ENCODE results near the gene PTCD1.
"Not testable (repeated sequence)": the region's sequence is repeated elsewhere in the genome, so short reads cannot be mapped to it uniquely, and the experiment has no call there.

The PTCD1 gene

DNA sequence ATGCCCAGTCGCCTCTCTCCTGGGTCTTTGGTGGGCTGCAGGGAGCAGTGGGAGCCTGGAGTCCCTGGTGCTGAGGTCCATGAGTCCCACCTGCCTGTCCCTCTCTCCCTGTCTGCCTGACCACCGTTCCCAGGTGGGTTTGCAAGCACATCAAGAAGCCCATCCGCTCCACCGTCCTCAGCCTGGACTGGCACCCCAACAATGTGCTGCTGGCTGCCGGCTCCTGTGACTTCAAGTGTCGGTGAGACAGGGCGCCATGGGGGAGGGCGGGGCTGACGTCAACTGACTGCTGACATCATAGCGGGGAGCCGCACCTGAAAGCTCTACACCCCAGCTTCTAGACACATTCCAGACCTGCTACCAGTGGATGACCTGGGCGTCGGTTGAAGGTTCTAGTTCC is 48.8 kb downstream of the PTCD1 start:
- intact Hi-C loops (cut with DNase I; ENCODE audit: low total_unique reads): no loop called here

DNA sequence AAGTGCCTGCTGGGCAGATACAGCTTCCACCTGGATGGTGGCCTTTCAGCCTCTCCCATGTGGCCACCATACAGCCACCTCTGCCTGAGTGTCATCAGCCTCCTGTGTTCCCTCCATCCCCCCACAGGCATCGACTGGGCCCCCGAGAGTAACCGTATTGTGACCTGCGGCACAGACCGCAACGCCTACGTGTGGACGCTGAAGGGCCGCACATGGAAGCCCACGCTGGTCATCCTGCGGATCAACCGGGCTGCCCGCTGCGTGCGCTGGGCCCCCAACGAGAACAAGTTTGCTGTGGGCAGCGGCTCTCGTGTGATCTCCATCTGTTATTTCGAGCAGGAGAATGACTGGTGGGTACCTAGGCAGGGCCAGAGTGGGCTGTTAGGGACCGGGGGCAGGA is 50.7 kb downstream of the PTCD1 start:
- Histone ChIP-seq H3K4me3 (no peak overlapping the region), H3K27ac (no peak overlapping the region), H3K9me3 (no peaks in the 10 kb centered on the region), H3K4me1 (peaks cover 0 to 9% (median 8%) of the 10 kb centered on the region in 4 donors), H3K27me3 (no peaks in the 10 kb centered on the region), H3K36me3 (peaks cover 35 to 67% (median 54%) of the 10 kb centered on the region in 3 donors)
- no peak for DNase-seq
- intact Hi-C loops (cut with DNase I; ENCODE audit: low total_unique reads): no loop called here
- TF ChIP-seq, protein P1, sequence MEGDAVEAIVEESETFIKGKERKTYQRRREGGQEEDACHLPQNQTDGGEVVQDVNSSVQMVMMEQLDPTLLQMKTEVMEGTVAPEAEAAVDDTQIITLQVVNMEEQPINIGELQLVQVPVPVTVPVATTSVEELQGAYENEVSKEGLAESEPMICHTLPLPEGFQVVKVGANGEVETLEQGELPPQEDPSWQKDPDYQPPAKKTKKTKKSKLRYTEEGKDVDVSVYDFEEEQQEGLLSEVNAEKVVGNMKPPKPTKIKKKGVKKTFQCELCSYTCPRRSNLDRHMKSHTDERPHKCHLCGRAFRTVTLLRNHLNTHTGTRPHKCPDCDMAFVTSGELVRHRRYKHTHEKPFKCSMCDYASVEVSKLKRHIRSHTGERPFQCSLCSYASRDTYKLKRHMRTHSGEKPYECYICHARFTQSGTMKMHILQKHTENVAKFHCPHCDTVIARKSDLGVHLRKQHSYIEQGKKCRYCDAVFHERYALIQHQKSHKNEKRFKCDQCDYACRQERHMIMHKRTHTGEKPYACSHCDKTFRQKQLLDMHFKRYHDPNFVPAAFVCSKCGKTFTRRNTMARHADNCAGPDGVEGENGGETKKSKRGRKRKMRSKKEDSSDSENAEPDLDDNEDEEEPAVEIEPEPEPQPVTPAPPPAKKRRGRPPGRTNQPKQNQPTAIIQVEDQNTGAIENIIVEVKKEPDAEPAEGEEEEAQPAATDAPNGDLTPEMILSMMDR (IDR thresholded peaks at IDR 0.05): no peak

More for the DNA sequence above, 48.8 kb downstream of the PTCD1 start:
- no peak overlapping the region for H3K27ac ChIP-seq
- no peak overlapping the region for H3K4me3 ChIP-seq
- H3K9me3 ChIP-seq: no peaks in the 10 kb centered on the region
- H3K4me1 ChIP-seq: peaks cover 0 to 19% (median 17%) of the 10 kb centered on the region in 4 donors
- no peaks in the 10 kb centered on the region for H3K27me3 ChIP-seq
- TF ChIP-seq, protein P1 (IDR thresholded peaks at IDR 0.05): no peak
- DNase-seq: no peak
- peaks cover 35 to 69% (median 54%) of the 10 kb centered on the region in 3 donors for H3K36me3 ChIP-seq

DNA sequence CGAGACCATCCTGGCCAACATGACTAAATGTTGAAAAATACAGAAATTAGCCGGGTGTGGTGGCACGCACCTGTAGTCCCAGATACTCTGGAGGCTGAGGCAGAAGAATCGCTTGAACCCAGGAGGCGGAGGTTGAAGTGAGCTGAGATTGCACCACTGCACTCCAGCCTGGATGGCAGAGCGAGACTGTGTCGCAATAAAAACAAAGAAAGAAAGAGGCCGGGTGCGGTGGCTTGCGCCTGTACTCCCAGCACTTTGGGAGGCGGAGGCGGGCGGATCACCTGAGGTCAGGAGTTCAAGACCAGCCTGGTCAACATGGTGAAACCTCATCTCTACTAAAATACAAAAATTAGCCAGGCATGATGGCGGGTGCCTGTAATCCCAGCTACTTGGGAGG is 51.4 kb downstream of the PTCD1 start:
- intact Hi-C loops (cut with DNase I; ENCODE audit: low total_unique reads); H3K27me3 ChIP-seq; H3K4me1 ChIP-seq; H3K9me3 ChIP-seq; H3K27ac ChIP-seq; DNase-seq; H3K4me3 ChIP-seq: not testable (repeated sequence)
- H3K36me3 ChIP-seq: peaks cover 35 to 67% (median 54%) of the 10 kb centered on the region in 3 donors

DNA sequence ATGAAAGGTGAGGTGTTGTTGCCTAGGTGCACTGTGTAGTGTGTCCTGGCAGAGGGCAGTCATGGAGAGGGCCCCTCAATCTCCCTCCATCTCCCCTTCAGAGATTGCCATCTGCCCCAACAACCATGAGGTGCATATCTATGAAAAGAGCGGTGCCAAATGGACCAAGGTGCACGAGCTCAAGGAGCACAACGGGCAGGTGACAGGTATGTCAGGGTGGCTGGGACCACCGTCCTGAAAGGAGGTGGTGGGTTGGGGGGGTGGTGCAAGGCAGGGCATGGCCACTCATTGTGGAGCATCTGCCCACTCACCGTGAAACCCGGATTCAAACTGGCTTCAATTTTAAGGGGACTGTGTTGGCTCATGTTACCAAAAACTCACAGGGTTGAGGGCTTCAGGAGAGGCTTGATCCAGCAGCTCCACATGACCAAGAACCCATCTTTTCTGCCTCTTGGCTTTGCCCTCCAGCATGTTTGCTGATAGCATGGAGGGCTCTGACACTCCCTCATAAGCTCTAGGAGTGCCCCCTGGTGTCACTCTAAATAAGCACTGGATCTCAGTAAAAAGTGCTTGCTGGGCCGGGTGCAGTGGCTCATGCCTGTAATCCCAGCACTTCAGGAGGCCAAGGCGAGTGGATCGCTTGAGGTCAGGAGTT is 51.9 kb downstream of the PTCD1 start:
- no peaks in the 10 kb centered on the region for H3K9me3 ChIP-seq
- no peak for DNase-seq
- intact Hi-C loops (cut with DNase I; ENCODE audit: low total_unique reads): no loop called here
- H3K36me3 ChIP-seq: peaks cover 35 to 67% (median 54%) of the 10 kb centered on the region in 3 donors
- H3K4me3 ChIP-seq: no peak overlapping the region
- H3K27me3 ChIP-seq: no peaks in the 10 kb centered on the region
- TF ChIP-seq, protein P1 (IDR thresholded peaks at IDR 0.05): peak in 1 of 2 experiments; percentile 8
- no peak overlapping the region for H3K27ac ChIP-seq
- H3K4me1 ChIP-seq: peaks cover 0 to 2% (median under 1%) of the 10 kb centered on the region in 4 donors

DNA sequence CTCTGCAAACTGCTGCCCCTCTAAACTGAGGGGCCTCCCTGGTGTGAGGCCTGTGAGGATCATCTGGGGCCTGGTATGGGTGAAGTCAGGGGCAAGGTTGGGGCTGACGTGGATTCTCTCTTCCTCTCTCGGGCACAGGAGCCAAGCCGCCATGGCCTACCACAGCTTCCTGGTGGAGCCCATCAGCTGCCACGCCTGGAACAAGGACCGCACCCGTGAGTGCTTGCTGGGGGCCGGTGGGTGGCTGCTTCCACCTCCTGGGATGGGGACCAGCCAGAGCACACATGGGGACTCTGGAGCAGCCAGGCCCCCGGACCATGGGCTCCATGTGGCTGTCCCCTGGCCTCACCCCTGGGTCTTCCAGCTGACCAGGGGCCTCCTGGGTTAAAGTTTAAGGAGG is 53.0 kb downstream of the PTCD1 start:
- Histone ChIP-seq H3K27ac (no peak overlapping the region), H3K4me1 (peaks cover 0 to 14% (median 11%) of the 10 kb centered on the region in 4 donors), H3K27me3 (no peaks in the 10 kb centered on the region), H3K4me3 (no peak overlapping the region), H3K9me3 (no peaks in the 10 kb centered on the region), H3K36me3 (peaks cover 29 to 58% (median 43%) of the 10 kb centered on the region in 3 donors)
- TF ChIP-seq, protein P1 (IDR thresholded peaks at IDR 0.05): no peak
- intact Hi-C loops (cut with DNase I; ENCODE audit: low total_unique reads): no loop called here
- DNase-seq: no peak

DNA sequence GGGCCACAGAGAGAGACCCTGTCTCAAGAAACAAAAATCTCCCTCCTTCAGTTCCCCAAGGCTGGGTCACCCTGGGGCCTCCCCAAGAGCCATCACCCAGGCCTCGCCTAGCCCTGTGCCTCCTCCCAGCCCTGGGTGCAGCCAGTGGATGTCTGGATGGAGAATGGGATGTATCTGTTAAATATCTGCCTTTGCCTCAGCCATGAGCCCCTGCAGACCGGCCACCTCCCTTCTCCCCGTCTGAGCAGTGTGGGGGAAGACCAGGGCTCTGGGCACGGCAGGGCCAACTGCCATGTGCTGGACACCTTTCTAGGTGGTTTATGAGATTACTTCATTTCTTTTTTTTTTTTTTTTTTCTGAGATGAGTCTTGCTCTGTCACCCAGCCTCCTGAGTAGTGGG is 54.1 kb downstream of the PTCD1 start:
- Histone ChIP-seq H3K4me1 (peaks cover 0 to 24% (median 21%) of the 10 kb centered on the region in 4 donors), H3K36me3 (peaks cover 25 to 48% (median 35%) of the 10 kb centered on the region in 3 donors), H3K27me3 (no peaks in the 10 kb centered on the region), H3K27ac (no peak overlapping the region), H3K4me3 (no peak overlapping the region), H3K9me3 (no peaks in the 10 kb centered on the region)
- no peak for DNase-seq
- TF ChIP-seq, protein P1 (IDR thresholded peaks at IDR 0.05): no peak
- intact Hi-C loops (cut with DNase I; ENCODE audit: low total_unique reads): no loop called here

Measured in tibial artery (tissue), 4 donors.